CD8-positive, alpha-beta memory T cell (primary cell): ENCODE measurements around the gene TEP1. TPM values are rescaled to one million over a fixed set of nuclear protein-coding genes. Genes with fewer than 3 reads are reported as not detected.

ENCODE experiments used
- CTCF ChIA-PET: fragments of 350-600 bp; sonication (Branson Sonifier 250); formaldehyde crosslinking; loops from one replicate; lab custom pipeline; 2021; ENCODE audit warnings: antibody characterized with exemption; lab: Charles Lee
- POLR2A ChIA-PET: fragments of 350-600 bp; sonication (Branson Sonifier 250); formaldehyde crosslinking; loops from one replicate; lab custom pipeline; 2021; ENCODE audit warnings: antibody characterized with exemption; lab: Charles Lee
- DNase-seq, 5 donors: peaks; one replicate each; pipeline versions ENCODE4 v3.0.0 to v3.0.0-alpha.2; 2020 to 2022; ENCODE audit warnings: mixed read lengths in 1 of 5
- H3K27ac ChIP-seq: one replicate; pipeline ENCODE4 v1.7.0; 2013; ENCODE audit warnings: low read depth, mild to moderate bottlenecking, low read length, moderate library complexity
- H3K27me3 ChIP-seq: 2 replicates; pipeline ENCODE4 v1.7.0; 2013; ENCODE audit warnings: low read length, mild to moderate bottlenecking; ENCODE audit not compliant: insufficient read depth, poor library complexity, severe bottlenecking
- H3K36me3 ChIP-seq: 2 replicates; pipeline ENCODE4 v1.7.0; 2013; ENCODE audit warnings: mild to moderate bottlenecking, low read length, moderate library complexity; ENCODE audit not compliant: insufficient read depth
- H3K4me1 ChIP-seq: 2 replicates; pipeline ENCODE4 v1.7.0; 2013; ENCODE audit warnings: mild to moderate bottlenecking, low read length, moderate library complexity; ENCODE audit not compliant: insufficient read depth
- H3K4me3 ChIP-seq: 2 replicates; pipeline ENCODE4 v1.7.0; 2013; ENCODE audit warnings: mild to moderate bottlenecking, low read length
- H3K9me3 ChIP-seq: 2 replicates; pipeline ENCODE4 v1.7.0; 2013; ENCODE audit warnings: mild to moderate bottlenecking, low read length
- H3K27ac Mint-ChIP-seq, 8 donors: one replicate each; pipeline ENCODE4 v1.8.0; 2020 to 2021; ENCODE audit warnings: mixed read lengths in 8 of 8, mild to moderate bottlenecking in 6 of 8, inconsistent platforms in 3 of 8, moderate library complexity in 3 of 8
- H3K27me3 Mint-ChIP-seq, 2 donors: one replicate each; pipeline ENCODE4 v1.8.0; 2020 to 2021; ENCODE audit warnings: mixed read lengths in 2 of 2, mild to moderate bottlenecking in 1 of 2, moderate library complexity in 1 of 2
- H3K36me3 Mint-ChIP-seq, 3 donors: one replicate each; pipeline ENCODE4 v1.8.0; 2020 to 2021; ENCODE audit warnings: mixed read lengths in 3 of 3, inconsistent platforms in 1 of 3, mild to moderate bottlenecking in 1 of 3
- H3K4me1 Mint-ChIP-seq, 3 donors: one replicate each; pipeline ENCODE4 v1.8.0; 2020 to 2021; ENCODE audit warnings: mixed read lengths in 3 of 3, inconsistent platforms in 1 of 3, mild to moderate bottlenecking in 1 of 3
- H3K4me3 Mint-ChIP-seq, 7 donors: one replicate each; pipeline ENCODE4 v1.8.0; 2020 to 2021; ENCODE audit warnings: mixed read lengths in 7 of 7, mild to moderate bottlenecking in 6 of 7, moderate library complexity in 4 of 7, inconsistent platforms in 2 of 7
- H3K9me3 Mint-ChIP-seq, 5 donors: one replicate each; pipeline ENCODE4 v1.8.0; 2020 to 2022; ENCODE audit warnings: mixed read lengths in 5 of 5, mild to moderate bottlenecking in 3 of 5, moderate library complexity in 2 of 5, inconsistent platforms in 1 of 5
- polyA plus RNA-seq: library from polyadenylated mRNA; unstranded; fragments of 300-500 nt; fragmentation: Illumina TruSeq; gene quantifications from one replicate; pipeline ENCODE4 v1.2.3, GENCODE V29; 2021
- total RNA-seq, 2 experiments: library from RNA; stranded (reverse); gene quantifications; one replicate each; pipeline ENCODE4 v1.2.3, GENCODE V29; 2021

Gene TEP1
- total and polyA plus RNA-seq, 3 experiments from 2014 or later: 9.1 to 33.0 (median 31.7) TPM

DNA sequence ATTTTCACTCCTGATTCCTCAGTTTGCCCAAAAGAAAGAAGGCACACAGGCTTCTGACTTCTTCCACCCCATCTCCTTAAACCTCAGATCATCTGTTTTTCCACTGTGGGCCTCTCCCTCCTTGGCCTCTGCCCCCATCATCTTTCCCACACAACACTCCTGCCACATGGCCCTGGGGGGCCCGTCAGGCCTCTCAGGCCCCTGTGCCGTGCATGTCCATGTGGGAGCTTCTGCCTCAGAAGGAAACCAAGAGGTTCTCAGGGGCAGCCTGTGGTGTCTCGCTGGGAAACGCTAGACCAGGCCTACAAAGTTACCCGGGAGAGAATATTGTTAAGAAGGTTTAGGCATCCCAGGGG is 14.7 kb upstream of the TEP1 start:
- no peak overlapping the region for H3K27ac ChIP-seq
- no peak overlapping the region for H3K4me3 ChIP-seq
- no peak for DNase-seq
- Mint-ChIP-seq H3K9me3 (no peaks in the 10 kb centered on the region), H3K27me3 (no peaks in the 10 kb centered on the region), H3K4me1 (peaks cover 22 to 26% (median 22%) of the 10 kb centered on the region in 3 donors), H3K4me3 (peak overlapping the region in 4 of 7 donors; percentile 12 to 65 (median 40)), H3K27ac (peak overlapping the region in 5 of 8 donors; percentile 49 to 89 (median 64)), H3K36me3 (no peaks in the 10 kb centered on the region)
- CTCF ChIA-PET: interaction anchor here (2.8 kb wide), 1 partner anchor 13 kb away, joined by 13 read pairs; no protein-coding TSS in a partner anchor
- no peaks in the 10 kb centered on the region for H3K36me3 ChIP-seq
- no peaks in the 10 kb centered on the region for H3K9me3 ChIP-seq
- no peaks in the 10 kb centered on the region for H3K27me3 ChIP-seq
- H3K4me1 ChIP-seq: peaks cover 21% of the 10 kb centered on the region
- POLR2A ChIA-PET: no interaction called here

DNA sequence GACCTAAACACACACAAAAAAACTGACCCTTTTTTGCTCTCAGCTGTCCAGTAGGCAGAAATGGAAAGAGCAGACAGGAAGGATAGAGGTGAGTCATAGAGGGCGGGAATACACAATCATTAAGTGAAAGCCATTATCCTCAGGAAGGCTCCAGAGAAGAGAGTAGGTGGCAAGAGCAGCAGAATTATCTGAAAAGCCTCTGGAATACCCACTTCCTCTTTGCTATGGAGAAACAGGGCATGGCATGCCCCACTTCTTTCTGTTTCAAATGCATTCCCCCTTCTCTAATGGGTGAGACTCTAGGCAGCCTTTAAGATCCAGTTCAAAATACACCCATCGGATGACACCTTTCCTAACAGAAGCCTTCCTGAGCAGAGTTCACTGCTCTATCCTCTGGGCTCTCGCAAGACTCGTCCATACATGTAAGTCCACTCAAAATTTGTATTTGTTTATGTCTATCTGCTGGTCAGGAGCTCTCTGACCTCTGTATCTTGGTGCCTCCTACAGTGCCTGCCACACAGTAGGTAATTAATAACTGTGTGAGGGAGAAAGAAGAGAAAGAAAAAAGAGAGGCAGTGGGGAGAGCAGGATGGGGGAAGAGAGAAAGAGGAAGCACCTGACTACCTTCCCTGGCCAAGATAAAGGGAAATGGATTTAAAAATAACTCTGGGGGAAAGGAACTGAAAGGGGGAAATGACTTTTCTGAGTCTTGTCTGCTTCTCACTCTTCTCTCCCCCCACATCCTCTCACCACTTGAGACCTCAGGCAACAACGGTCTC is 14.1 kb upstream of the TEP1 start:
- H3K9me3 Mint-ChIP-seq: no peaks in the 10 kb centered on the region

DNA sequence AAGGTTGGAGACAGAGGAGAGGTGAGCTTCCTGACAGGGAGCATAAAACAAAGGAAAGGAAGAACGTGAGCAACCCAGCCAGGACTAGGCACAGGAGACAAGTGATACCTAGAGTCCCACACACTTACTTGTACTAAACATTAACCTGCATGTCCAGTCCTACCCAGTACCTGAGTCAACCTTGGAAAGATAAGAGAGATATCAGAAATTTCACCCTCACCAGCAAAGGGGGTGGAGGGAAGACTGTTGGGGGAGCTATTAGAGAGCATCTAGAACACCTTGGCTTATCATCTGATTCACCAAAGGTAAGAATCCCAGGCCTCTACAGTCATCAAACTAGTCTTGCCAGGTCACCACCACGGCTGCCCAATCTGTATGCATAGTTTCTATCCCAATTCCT is 11.6 kb upstream of the TEP1 start:
- H3K9me3 ChIP-seq: no peaks in the 10 kb centered on the region
- peak overlapping the region in 2 of 8 donors; percentile 5 to 20 for H3K27ac Mint-ChIP-seq
- H3K27ac ChIP-seq: no peak overlapping the region
- no peaks in the 10 kb centered on the region for H3K36me3 ChIP-seq
- no peaks in the 10 kb centered on the region for H3K36me3 Mint-ChIP-seq
- ChIA-PET POLR2A (no interaction called here), CTCF (interaction anchor here (1.5 to 2.9 kb wide), 4 partner anchors 9 to 20 kb away, joined by 4 to 10 read pairs (median 6); partner anchors contain the start of gene TEP1)
- H3K9me3 Mint-ChIP-seq: no peaks in the 10 kb centered on the region
- no peak overlapping the region for H3K4me3 ChIP-seq
- H3K4me1 ChIP-seq: peaks cover 21% of the 10 kb centered on the region
- H3K4me1 Mint-ChIP-seq: peaks cover 21 to 26% (median 22%) of the 10 kb centered on the region in 3 donors
- DNase-seq: no peak
- H3K27me3 ChIP-seq: no peaks in the 10 kb centered on the region
- no peak overlapping the region for H3K4me3 Mint-ChIP-seq
- no peaks in the 10 kb centered on the region for H3K27me3 Mint-ChIP-seq

More for the DNA sequence above, 14.1 kb upstream of the TEP1 start:
- Histone ChIP-seq H3K27ac (peak overlapping the region; percentile 28), H3K4me3 (no peak overlapping the region), H3K4me1 (peaks cover 21% of the 10 kb centered on the region), H3K9me3 (no peaks in the 10 kb centered on the region), H3K36me3 (no peaks in the 10 kb centered on the region), H3K27me3 (no peaks in the 10 kb centered on the region)
- H3K36me3 Mint-ChIP-seq: no peaks in the 10 kb centered on the region
- peak overlapping the region in 4 of 7 donors; percentile 12 to 65 (median 40) for H3K4me3 Mint-ChIP-seq
- no peaks in the 10 kb centered on the region for H3K27me3 Mint-ChIP-seq
- ChIA-PET CTCF (no interaction called here), POLR2A (no interaction called here)
- peak overlapping the region in 6 of 8 donors; percentile 1 to 89 (median 62) for H3K27ac Mint-ChIP-seq
- peaks cover 22 to 26% (median 22%) of the 10 kb centered on the region in 3 donors for H3K4me1 Mint-ChIP-seq
- no peak for DNase-seq

DNA sequence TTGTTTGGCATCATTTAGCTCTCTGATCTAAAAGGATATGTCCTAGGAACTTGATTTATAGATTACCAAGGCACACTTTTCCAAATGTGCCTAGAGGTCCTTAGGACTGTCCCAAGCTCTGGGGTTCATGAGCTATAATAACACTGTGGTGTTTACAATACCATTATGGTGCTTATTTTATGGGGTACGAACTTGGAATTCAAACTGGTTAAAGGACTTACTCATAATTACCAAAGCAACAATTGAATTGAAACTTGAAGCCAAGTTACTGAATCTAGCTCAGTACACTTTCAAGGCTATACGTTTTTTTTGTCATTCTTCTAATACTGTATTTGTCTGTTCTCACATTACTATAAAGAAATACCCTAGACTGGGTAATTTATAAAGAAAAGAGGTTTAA is 9.6 kb upstream of the TEP1 start:
- Mint-ChIP-seq H3K4me1 (peaks cover 8% of the 10 kb centered on the region in 3 donors), H3K27ac (peak overlapping the region in 1 of 8 donors; percentile 63), H3K36me3 (no peaks in the 10 kb centered on the region), H3K9me3 (no peaks in the 10 kb centered on the region), H3K4me3 (no peak overlapping the region), H3K27me3 (no peaks in the 10 kb centered on the region)
- H3K4me1 ChIP-seq: peaks cover 8% of the 10 kb centered on the region
- H3K36me3 ChIP-seq: no peaks in the 10 kb centered on the region
- no peaks in the 10 kb centered on the region for H3K27me3 ChIP-seq
- CTCF ChIA-PET: interaction anchor here (1.0 to 2.9 kb wide), 2 partner anchors 17 to 22 kb away, joined by 3 to 6 read pairs; no protein-coding TSS in a partner anchor
- no peak overlapping the region for H3K4me3 ChIP-seq
- no peaks in the 10 kb centered on the region for H3K9me3 ChIP-seq
- POLR2A ChIA-PET: no interaction called here
- H3K27ac ChIP-seq: no peak overlapping the region
- no peak for DNase-seq

DNA sequence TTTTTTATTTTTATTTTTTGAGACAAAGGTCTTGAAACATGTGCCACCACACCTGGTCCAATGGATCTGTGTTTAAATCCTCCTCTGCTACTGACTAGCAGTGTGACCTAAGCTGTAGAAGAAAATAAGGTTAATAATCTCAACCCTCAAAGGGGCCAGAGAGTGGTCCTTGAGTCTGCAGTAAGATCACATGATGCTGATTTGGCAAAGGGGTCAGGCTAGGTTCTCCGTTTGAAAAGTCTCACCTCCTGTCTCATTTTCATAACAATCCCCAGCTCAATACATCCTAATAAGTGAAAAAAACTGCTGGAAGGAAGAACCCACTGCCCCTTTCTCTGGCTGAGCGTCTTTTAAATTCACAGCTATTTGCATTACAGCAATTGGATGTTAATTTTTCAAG is 8.0 kb upstream of the TEP1 start:
- Histone ChIP-seq H3K27me3 (no peaks in the 10 kb centered on the region), H3K36me3 (no peaks in the 10 kb centered on the region), H3K27ac (no peak overlapping the region), H3K4me3 (no peak overlapping the region), H3K9me3 (no peaks in the 10 kb centered on the region), H3K4me1 (peaks cover under 1% of the 10 kb centered on the region)
- H3K9me3 Mint-ChIP-seq: no peaks in the 10 kb centered on the region
- H3K27ac Mint-ChIP-seq: no peak overlapping the region
- H3K4me3 Mint-ChIP-seq: no peak overlapping the region
- ChIA-PET POLR2A (no interaction called here), CTCF (interaction anchor here (1.4 kb wide), 1 partner anchor 189 kb away, joined by 3 read pairs; no protein-coding TSS in a partner anchor)
- H3K4me1 Mint-ChIP-seq: peaks cover 0 to 2% (median under 1%) of the 10 kb centered on the region in 3 donors
- no peaks in the 10 kb centered on the region for H3K36me3 Mint-ChIP-seq
- no peak for DNase-seq
- H3K27me3 Mint-ChIP-seq: no peaks in the 10 kb centered on the region

DNA sequence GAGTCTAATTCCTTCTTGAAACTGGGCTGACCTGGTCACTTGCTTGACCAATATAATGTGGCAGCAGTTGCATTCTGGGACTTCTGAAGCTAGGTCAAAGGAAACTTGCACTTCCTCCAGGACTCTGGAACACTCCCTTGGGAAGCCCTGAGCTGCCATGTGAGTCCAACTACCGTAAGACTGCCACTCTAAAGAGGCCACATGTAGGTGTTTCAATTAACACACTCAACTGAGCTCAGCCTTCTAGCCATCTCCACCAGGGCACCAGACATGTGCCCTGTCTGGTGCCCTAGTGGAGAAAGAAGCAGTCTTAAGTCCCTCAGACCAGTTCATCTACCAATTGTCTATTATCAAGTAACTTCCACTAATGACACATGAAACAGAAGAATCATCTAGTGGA is 6.1 kb upstream of the TEP1 start:
- ChIA-PET CTCF (no interaction called here), POLR2A (interaction anchor here (0.6 kb wide), 1 partner anchor 9 kb away, joined by 4 read pairs; no protein-coding TSS in a partner anchor)
- no peaks in the 10 kb centered on the region for H3K27me3 Mint-ChIP-seq
- peaks cover 10% of the 10 kb centered on the region for H3K4me1 ChIP-seq
- H3K36me3 Mint-ChIP-seq: no peaks in the 10 kb centered on the region
- no peak for DNase-seq
- H3K27ac Mint-ChIP-seq: peak overlapping the region in 1 of 8 donors; percentile 55
- no peak overlapping the region for H3K4me3 Mint-ChIP-seq
- no peaks in the 10 kb centered on the region for H3K9me3 Mint-ChIP-seq
- H3K27ac ChIP-seq: no peak overlapping the region
- no peaks in the 10 kb centered on the region for H3K27me3 ChIP-seq
- no peaks in the 10 kb centered on the region for H3K9me3 ChIP-seq
- no peaks in the 10 kb centered on the region for H3K36me3 ChIP-seq
- H3K4me1 Mint-ChIP-seq: peaks cover 11 to 14% (median 12%) of the 10 kb centered on the region in 3 donors
- H3K4me3 ChIP-seq: no peak overlapping the region

DNA sequence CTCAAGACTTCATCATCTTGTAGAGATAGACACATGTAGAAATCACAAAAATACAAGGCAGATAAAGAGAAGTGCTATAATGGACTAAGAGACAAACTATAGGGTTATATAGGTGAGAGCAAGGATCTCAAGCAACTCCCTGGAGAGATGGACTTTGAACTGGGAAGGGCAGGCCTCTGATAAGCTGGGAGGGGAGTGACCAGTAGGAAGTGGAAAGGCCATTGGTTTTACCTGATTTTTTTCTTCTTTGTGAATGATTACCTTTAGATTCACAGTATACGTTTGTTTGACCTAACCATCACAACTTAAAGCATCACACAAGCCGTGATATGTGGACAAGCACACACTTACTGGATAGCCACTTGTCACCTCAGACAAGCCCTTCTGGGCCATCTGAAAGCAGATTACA is 5.2 kb upstream of the TEP1 start:
- H3K27ac ChIP-seq: no peak overlapping the region
- Mint-ChIP-seq H3K4me3 (peak overlapping the region in 1 of 7 donors; percentile 21), H3K27ac (no peak overlapping the region), H3K9me3 (no peaks in the 10 kb centered on the region), H3K36me3 (peaks cover 0 to 2% (median 0%) of the 10 kb centered on the region in 3 donors), H3K27me3 (no peaks in the 10 kb centered on the region), H3K4me1 (peaks cover 17 to 23% (median 21%) of the 10 kb centered on the region in 3 donors)
- H3K9me3 ChIP-seq: no peaks in the 10 kb centered on the region
- ChIA-PET CTCF (no interaction called here), POLR2A (no interaction called here)
- no peaks in the 10 kb centered on the region for H3K36me3 ChIP-seq
- H3K4me1 ChIP-seq: peaks cover 18% of the 10 kb centered on the region
- no peak overlapping the region for H3K4me3 ChIP-seq
- no peak for DNase-seq
- H3K27me3 ChIP-seq: no peaks in the 10 kb centered on the region
